ENCODE measurements around the gene MRPS31. TPM values are rescaled to one million over a fixed set of nuclear protein-coding genes. Genes with fewer than 3 reads are reported as not detected.

MRPS31 gene
- total RNA-seq, 2 donors from 2014 or later = 32.0 to 38.7 TPM

GRCh38 chr13:40694426-40694825, 76.6 kb downstream of the MRPS31 start:
- Histone ChIP-seq H3K4me1 (ENCODE audit: control insufficient read depth, insufficient read depth, low read length) (no peaks in the 10 kb centered on the region), H3K27me3 (ENCODE audit: control insufficient read depth, insufficient read depth, low read length, poor library complexity, severe bottlenecking) (no peaks in the 10 kb centered on the region), H3K9me3 (ENCODE audit: control insufficient read depth, low read length) (no peaks in the 10 kb centered on the region), H3K9ac (ENCODE audit: extremely low read depth, low read length, poor library complexity, severe bottlenecking) (no peak overlapping the region), H3K36me3 (ENCODE audit: control insufficient read depth, insufficient read depth, low read length) (no peaks in the 10 kb centered on the region), H3K4me3 (ENCODE audit: low read length) (no peak overlapping the region), H3K27ac (ENCODE audit: low read depth, low read length) (no peak overlapping the region)
- Mint-ChIP-seq H3K36me3 (ENCODE audit: low read depth) (no peaks in the 10 kb centered on the region), H3K9me3 (peaks cover 1% of the 10 kb centered on the region), H3K4me3 (no peak overlapping the region), H3K27ac (no peak overlapping the region), H3K27me3 (ENCODE audit: insufficient read depth) (no peaks in the 10 kb centered on the region), H3K4me1 (peaks cover 3% of the 10 kb centered on the region)
- TF ChIP-seq CTCF (conservative IDR thresholded peaks at IDR 0.05) = no peak
- no peak for DNase-seq
- 83 to 95% methylated on average over 3 to 4 of the region's 4 CpGs for WGBS, 2 experiments (ENCODE audit: insufficient coverage in 1 of 2, insufficient read length in 1 of 2)

GRCh38 chr13:40692946-40693345, 78.0 kb downstream of the MRPS31 start:
- no peaks in the 10 kb centered on the region for H3K4me1 ChIP-seq (ENCODE audit: control insufficient read depth, insufficient read depth, low read length)
- no peaks in the 10 kb centered on the region for H3K9me3 ChIP-seq (ENCODE audit: control insufficient read depth, low read length)
- no peak overlapping the region for H3K9ac ChIP-seq (ENCODE audit: extremely low read depth, low read length, poor library complexity, severe bottlenecking)
- Mint-ChIP-seq H3K27me3 (ENCODE audit: insufficient read depth) (no peaks in the 10 kb centered on the region), H3K36me3 (ENCODE audit: low read depth) (no peaks in the 10 kb centered on the region), H3K9me3 (peaks cover 1% of the 10 kb centered on the region), H3K4me1 (no peaks in the 10 kb centered on the region), H3K27ac (no peak overlapping the region), H3K4me3 (no peak overlapping the region)
- H3K36me3 ChIP-seq (ENCODE audit: control insufficient read depth, insufficient read depth, low read length) = no peaks in the 10 kb centered on the region
- no peak overlapping the region for H3K27ac ChIP-seq (ENCODE audit: low read depth, low read length)
- no peaks in the 10 kb centered on the region for H3K27me3 ChIP-seq (ENCODE audit: control insufficient read depth, insufficient read depth, low read length, poor library complexity, severe bottlenecking)
- no peak for TF ChIP-seq CTCF (conservative IDR thresholded peaks at IDR 0.05)
- H3K4me3 ChIP-seq (ENCODE audit: low read length) = no peak overlapping the region
- WGBS, 2 experiments (ENCODE audit: insufficient coverage in 1 of 2, insufficient read length in 1 of 2) = 100% methylated on average over 1 of the region's 2 CpGs; no CpG with 5 or more reads in 1 of the 2 experiments
- DNase-seq = no peak

GRCh38 chr13:40688781-40689180, 82.2 kb downstream of the MRPS31 start:
- no peak overlapping the region for H3K4me3 ChIP-seq (ENCODE audit: low read length)
- no peak overlapping the region for H3K9ac ChIP-seq (ENCODE audit: extremely low read depth, low read length, poor library complexity, severe bottlenecking)
- no peak overlapping the region for H3K27ac ChIP-seq (ENCODE audit: low read depth, low read length)
- TF ChIP-seq CTCF (conservative IDR thresholded peaks at IDR 0.05) = no peak
- Mint-ChIP-seq H3K9me3 (no peaks in the 10 kb centered on the region), H3K4me1 (no peaks in the 10 kb centered on the region), H3K36me3 (ENCODE audit: low read depth) (no peaks in the 10 kb centered on the region), H3K4me3 (no peak overlapping the region), H3K27ac (no peak overlapping the region), H3K27me3 (ENCODE audit: insufficient read depth) (no peaks in the 10 kb centered on the region)
- H3K27me3 ChIP-seq (ENCODE audit: control insufficient read depth, insufficient read depth, low read length, poor library complexity, severe bottlenecking) = no peaks in the 10 kb centered on the region
- WGBS, 2 experiments (ENCODE audit: insufficient coverage in 1 of 2, insufficient read length in 1 of 2) = 83 to 90% methylated on average over 2 to 3 of the region's 3 CpGs
- DNase-seq = no peak
- H3K9me3 ChIP-seq (ENCODE audit: control insufficient read depth, low read length) = no peaks in the 10 kb centered on the region
- no peaks in the 10 kb centered on the region for H3K36me3 ChIP-seq (ENCODE audit: control insufficient read depth, insufficient read depth, low read length)
- no peaks in the 10 kb centered on the region for H3K4me1 ChIP-seq (ENCODE audit: control insufficient read depth, insufficient read depth, low read length)

Measured in endodermal cell (in vitro differentiated cells).